ENCODE measurements around the gene ZNF814. TPM values are rescaled to one million over a fixed set of nuclear protein-coding genes. Genes with fewer than 3 reads are reported as not detected.

Gene ZNF814
- total RNA-seq, 1 donor from 2014 or later, result 22.3 TPM

Other genes starting within 250 kb of the ZNF814 start
- gene ZSCAN4, start 220.1 kb downstream of the ZNF814 start, total RNA-seq (ENCODE audit: unreplicated experiment), result 0.74 TPM
- gene ZNF551, start 207.1 kb downstream of the ZNF814 start, total RNA-seq (ENCODE audit: unreplicated experiment), result 11.6 TPM
- gene ZNF154, start 179.8 kb downstream of the ZNF814 start, total RNA-seq (ENCODE audit: unreplicated experiment), result 23.2 TPM
- gene ZNF671, start 161.4 kb downstream of the ZNF814 start, total RNA-seq (ENCODE audit: unreplicated experiment), result 12.2 TPM
- gene ZNF776, start 142.2 kb downstream of the ZNF814 start, total RNA-seq (ENCODE audit: unreplicated experiment), result 22.6 TPM
- 19.6 TPM for gene ZNF586, start 119.4 kb downstream of the ZNF814 start, total RNA-seq (ENCODE audit: unreplicated experiment)
- gene ZNF552, start 74.1 kb downstream of the ZNF814 start, total RNA-seq (ENCODE audit: unreplicated experiment), result 7.0 TPM
- 24.5 TPM for gene ZNF587B, start 58.7 kb downstream of the ZNF814 start, total RNA-seq (ENCODE audit: unreplicated experiment)
- gene ZNF587, start 39.2 kb downstream of the ZNF814 start, total RNA-seq (ENCODE audit: unreplicated experiment), result 36.8 TPM
- gene ZNF417, start 27.6 kb upstream of the ZNF814 start, total RNA-seq (ENCODE audit: unreplicated experiment), result 16.7 TPM
- gene ZNF418, start 46.4 kb upstream of the ZNF814 start, total RNA-seq (ENCODE audit: unreplicated experiment), result 14.0 TPM
- 10.4 TPM for gene ZNF256, start 58.7 kb upstream of the ZNF814 start, total RNA-seq (ENCODE audit: unreplicated experiment)
- 1.8 TPM for gene C19orf18, start 85.5 kb upstream of the ZNF814 start, total RNA-seq (ENCODE audit: unreplicated experiment)
- gene ZNF606, start 113.8 kb upstream of the ZNF814 start, total RNA-seq (ENCODE audit: unreplicated experiment), result 22.3 TPM
- not detected for gene ZSCAN1, start 145.0 kb upstream of the ZNF814 start, total RNA-seq (ENCODE audit: unreplicated experiment)
- gene ZNF135, start 170.2 kb upstream of the ZNF814 start, total RNA-seq (ENCODE audit: unreplicated experiment), result 1.1 TPM
- 47.7 TPM for gene ZSCAN18, start 209.2 kb upstream of the ZNF814 start, total RNA-seq (ENCODE audit: unreplicated experiment)

Data from endothelial cell (in vitro differentiated cells).